KBM-7 (cell line): ENCODE results near the gene BLCAP.

Experiments used
- DNase-seq: peaks from one replicate; pipeline ENCODE4 v3.0.0-alpha.2; 2015
- in situ Hi-C: fragments of 300-500 bp; cut with MboI; formaldehyde crosslinking; loops from 2 replicates; pipeline ENCODE4 v1.14.3; 2020; ENCODE audit warnings: low sequenced_read_pairs, low pct_unique_long_range_greater_than_20kb, mixed read lengths

BLCAP gene

DNA sequence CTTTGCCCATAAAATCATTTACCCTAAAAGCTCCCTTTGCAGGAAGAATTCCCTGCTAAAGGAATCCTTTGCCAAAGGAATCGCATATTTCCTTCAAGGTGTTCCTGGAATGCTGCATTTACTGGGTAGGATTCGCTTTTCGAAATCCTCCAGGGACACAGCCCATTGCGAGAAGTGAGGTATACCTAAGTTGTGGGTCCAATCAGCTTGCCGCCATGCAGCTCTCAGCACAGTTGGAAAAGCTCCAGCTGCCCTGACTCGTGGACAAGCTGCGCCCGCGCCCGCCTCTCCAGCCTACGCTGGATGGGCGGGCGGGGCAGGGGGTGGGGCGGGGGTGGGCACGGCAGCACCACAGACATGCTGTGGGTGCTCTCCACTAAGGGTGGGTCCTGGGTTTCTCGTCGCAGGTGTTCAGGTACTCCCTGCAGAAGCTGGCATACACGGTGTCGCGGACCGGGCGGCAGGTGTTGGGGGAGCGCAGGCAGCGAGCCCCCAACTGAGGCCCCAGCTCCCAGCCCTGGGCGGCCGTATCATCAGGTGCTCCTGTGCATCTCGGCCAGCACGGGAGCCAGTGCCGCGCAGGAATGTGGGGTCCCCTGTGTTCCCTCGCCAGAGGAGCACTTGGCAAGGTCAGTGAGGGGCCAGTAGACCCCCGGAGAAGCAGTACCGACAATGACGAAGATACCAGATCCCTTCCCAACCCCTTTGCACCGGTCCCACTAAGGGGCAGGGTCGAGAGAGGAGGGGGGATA lies 5.2 kb downstream of the BLCAP start:
- no peak for DNase-seq
- in situ Hi-C loops, result loop anchor here (10.0 kb wide), 1 partner anchor 118 kb away; no protein-coding TSS in a partner anchor

DNA sequence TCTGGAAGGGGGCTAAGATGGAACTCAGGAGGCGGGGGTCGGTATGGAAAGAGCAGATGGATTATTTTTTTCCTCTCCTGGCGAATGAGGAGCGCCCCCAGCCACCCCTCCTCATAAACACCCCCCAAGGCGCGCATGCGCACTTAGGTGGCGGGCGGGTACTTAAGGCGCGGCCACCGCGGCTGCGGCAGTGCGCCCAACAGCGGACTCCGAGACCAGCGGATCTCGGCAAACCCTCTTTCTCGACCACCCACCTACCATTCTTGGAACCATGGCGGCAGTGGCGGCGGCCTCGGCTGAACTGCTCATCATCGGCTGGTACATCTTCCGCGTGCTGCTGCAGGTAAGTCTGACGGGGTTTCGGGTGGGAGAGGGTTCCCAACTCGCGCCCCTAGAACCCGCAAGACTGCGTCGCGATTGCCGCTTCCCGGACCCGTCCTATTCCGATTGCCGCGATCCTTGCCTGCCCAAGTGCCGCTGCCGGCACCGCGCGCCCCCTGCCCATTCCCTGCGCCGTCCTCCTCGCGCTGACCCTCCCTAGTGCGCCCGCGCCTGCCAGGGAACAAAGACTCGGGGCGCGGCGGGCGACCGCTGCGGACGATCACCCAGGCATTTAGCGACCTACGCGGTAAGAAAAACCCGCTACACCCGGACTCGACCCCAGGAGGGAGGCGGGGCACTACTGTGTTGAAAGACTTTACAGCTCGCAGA lies 6.5 kb downstream of the BLCAP start, which contains the start of gene NNAT:
TSS of gene NNAT (plus strand) at position 190 of the 711 bp plus-strand sequence. CDS start at position 272, 82 bp downstream.
- in situ Hi-C loops, result loop anchor here (10.0 kb wide), 1 partner anchor 116 kb away; no protein-coding TSS in a partner anchor
- no peak for DNase-seq

DNA sequence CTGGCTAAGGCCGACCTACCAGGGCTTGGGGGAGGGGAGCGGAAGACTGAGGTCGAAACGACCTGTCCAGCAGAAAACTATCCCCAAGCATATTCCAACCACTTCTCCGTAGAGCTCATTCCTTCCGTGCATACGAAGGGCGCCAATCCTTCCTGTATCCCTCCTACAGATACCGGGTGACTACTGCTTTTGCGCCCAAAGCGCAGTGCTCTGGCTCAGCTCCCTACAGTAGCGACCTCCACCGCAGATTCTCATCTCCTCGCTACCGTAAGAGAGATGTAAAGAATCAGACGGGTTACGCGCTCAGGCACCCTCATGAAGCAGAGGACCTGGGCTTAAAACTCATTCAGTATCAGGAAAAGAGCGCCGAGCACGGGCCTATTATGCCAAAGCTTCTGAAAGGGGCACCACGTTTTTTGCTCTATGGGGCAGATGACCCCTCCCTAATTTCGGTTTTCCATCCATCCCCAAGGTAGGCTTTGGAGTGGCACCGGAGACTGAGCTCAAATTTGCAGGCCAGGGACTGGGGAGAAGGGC lies 7.2 kb downstream of the BLCAP start:
- no peak for DNase-seq
- in situ Hi-C loops, result loop anchor here (10.0 kb wide), 1 partner anchor 116 kb away; no protein-coding TSS in a partner anchor

DNA sequence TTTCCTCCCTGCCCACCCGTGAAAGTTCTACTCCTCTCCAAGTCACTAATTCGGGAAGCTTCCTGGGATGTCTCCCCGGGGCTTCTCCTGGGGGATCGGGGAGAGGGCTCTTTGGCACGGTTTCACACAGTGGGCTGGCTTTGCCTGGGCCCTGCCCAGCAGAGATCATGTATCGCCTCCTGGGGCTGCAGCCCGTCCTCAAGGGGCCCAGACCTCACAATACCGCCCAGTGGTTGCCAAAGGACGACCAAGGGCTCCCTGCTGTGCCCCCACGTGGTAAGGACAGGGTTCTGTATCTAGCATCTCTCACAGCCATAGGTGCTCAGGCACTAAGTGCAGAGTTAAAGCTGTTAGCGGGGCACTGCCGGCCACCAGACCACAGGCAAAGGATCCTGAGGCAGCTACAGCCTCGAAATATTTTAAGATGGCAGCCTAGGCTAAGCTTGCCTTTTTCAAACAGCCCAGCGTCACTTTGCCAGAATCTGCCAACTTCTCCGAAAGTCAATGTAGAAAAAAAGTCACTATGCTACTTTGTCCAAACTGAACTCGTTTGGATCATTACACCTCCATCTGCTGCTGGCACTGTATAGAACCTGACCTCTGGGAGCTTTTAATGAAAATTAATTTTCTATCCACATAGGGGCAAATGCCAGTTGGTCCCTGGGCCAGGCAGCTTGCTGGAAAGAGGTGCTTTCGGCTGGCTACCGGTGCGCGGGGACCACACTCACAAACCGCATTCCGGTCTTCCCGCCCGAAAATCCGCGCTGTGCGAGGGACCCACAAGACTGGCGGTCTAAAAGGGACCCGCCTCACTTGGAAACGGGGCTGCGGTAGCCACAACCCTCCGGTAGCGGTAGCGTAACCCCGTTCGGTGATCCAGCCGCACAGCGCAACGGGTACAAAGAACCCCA lies 7.9 kb downstream of the BLCAP start:
- in situ Hi-C loops, result loop anchor here (10.0 kb wide), 1 partner anchor 115 kb away; no protein-coding TSS in a partner anchor
- no peak for DNase-seq

DNA sequence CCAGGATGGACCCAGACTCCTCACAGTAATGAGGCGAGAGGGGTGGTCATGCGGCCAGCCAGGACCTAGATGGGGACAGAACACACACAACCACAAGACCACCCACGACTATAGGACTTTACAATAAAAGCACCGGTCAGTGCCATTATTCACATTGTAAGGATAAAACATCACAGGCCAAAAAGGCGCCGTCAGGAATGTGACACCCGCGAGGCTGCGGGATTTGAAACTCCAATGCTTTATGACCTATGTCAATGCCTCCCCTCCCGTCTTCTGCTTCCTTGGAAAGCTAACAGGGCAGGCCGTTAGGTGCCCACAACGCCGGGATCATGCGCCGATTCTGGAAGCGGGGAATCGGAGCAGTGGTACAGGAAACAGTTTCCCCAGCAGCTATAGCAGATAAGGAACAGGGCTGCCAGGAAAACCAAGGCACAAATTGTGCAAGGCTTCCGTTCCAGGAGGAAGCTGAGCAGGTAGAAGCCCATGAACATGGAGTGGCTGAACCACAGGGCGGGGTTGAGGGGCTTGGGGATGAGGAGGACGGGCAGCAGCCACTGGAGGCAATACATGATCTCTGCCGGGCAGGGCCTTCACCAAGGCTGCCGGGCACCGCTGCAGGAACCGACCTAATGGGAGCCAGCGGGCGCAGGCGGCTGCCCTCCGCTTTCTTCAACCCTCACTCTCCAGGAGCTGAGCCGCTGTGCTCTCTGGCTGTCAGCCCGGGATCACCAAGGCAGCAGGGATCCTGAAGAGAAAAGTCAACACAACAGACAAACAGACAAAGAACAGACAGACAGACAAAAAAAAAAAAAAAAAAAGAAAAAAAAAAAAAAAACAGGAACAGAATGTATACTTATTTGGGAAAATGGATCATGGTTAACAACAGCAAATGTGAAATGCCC lies 8.8 kb downstream of the BLCAP start:
- in situ Hi-C loops, result no loop called here
- DNase-seq, result no peak

DNA sequence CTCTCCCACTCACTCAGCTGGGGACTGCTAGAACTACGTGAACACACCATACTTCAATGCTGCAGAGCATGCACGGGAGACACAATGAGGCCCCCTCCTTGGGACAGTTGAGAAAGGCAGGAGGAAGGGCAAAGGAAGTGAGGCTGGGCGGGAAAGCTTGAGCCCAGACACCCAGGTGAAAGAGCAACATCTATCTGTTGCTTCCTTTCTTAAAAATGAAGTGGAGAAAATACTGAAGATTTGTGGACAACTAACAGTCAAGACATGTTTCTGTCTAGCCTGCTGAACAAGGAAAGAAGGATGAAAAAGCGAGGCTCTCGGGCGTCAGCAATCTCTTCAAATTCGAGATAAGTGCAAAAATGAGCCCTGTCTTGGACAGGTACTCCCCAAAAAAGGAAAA lies 9.6 kb downstream of the BLCAP start:
- in situ Hi-C loops, result no loop called here

DNA sequence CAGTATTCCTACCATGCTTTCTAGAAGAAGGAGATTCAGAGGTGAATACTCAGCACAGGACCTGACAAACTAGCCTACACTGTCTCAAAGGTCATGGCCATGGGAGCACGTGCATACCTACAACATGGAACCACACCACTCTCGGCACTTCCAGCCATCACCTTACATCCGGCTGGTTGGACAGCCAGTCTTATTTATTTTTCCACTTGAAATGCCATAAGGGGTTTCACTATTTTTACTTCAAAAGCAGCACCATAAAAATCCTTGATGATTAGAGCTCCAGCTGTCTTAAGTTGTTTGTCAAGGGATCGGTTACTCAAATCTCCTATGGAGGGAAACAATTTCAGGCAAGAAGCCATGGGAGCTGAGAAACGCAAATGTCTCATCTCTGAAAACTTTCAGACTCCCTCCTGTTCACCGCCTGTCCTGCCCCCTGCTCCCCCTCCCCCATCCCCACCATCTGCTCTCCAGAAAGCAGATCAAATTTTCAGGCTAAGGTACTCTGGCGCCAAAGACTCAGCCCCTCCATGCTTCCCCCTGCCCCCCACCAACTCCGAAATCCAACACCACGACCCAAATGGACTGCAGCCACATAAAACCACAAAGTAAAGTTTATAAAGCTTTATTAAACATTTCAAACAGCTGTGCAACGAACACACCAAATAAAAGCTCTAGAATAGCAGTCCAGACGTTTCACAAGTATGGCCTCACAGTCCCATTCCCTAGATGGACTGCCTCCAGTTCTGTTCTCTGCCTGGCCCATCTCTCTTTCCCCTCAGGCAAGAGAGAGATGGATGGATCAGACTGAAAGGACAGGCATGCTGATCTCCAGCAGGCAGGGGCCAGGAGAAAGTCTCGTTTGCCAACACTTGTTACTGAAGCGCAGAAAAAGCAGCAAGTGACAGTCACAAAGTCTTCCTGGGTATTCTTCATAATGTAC lies 10.6 kb downstream of the BLCAP start:
- DNase-seq, result no peak
- in situ Hi-C loops, result no loop called here

More for the DNA sequence above, 9.6 kb downstream of the BLCAP start:
- DNase-seq, result no peak

DNA sequence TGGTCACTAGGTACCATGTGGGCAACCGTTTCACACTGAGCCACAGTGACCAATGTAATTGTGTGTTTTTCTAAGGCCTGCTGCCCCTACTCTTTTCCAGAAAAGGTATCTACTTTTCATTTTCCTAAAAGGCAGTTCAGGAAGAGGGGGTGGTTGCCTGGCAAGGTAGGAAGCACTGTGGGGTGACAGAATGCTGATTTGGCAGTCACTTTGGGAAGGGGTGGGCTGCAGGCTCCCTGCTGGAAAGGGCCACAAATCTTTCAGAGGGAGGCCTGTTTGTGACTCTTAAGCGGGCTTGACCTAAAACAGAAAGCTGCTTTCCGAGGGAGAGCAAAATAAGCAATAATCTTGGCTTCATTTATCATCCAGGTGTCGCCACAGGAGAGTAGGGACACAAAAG lies 11.8 kb downstream of the BLCAP start:
- DNase-seq, result no peak
- in situ Hi-C loops, result no loop called here

DNA sequence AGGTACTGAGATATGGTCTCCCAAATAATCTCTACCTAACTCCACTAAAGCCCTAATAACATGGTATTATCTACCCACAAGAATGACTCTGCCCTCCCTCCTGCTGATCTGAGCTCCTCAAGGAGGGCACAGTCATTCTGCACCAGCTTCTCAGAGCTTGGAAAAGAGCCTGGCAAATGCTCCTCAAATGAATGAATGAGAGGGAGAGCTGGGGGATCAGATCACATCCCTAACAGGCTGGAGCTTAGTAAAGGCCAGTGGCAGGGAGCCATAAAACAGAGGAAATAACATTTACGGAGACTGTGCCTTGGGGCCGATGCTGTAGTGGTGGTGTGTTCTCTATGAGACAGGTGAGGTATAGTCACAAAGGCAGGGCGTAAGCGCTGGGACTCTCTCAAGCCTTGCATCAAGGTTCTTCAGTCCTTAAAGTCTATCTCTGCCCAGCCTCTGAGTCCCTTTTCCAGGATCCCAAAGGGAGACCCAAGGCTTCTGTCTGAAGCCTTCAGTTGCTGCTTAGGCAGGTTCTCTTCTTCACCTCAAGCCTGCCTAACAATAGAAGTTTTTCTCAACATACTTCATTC lies 13.8 kb downstream of the BLCAP start:
- DNase-seq, result no peak

DNA sequence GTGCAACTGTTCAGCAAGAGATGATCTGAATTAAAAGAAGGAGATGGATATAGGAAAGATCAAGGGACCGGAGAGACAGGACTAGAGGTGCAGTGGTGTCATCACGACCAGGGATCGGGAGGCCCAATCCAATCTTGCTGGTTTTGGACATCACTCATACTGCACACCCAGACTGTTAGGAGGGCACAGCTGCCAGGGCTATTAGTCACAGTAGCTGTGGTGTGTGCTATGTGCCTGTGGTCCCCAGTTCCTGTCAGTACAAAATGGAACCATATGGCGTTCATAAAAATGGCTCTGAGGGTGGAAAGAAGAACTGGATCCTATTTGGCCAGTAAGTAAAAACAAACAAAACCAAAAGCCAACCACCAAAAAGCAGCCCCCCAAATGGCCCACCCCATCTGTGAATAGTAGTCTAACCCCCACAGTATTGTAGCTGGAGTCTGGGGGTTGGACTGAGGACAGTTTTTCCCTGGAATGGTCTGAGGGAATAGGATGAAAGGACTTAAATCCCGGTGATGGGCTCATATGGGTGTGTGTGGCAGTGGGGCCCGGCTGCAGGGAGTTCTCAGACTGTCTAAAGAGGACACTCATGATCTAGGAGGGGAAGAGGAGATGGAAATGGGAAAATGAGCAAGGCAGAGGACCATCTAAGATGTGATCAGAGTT lies 15.9 kb downstream of the BLCAP start:
- in situ Hi-C loops, result no loop called here
- no peak for DNase-seq

More for the DNA sequence above, 13.8 kb downstream of the BLCAP start:
- in situ Hi-C loops, result no loop called here

DNA sequence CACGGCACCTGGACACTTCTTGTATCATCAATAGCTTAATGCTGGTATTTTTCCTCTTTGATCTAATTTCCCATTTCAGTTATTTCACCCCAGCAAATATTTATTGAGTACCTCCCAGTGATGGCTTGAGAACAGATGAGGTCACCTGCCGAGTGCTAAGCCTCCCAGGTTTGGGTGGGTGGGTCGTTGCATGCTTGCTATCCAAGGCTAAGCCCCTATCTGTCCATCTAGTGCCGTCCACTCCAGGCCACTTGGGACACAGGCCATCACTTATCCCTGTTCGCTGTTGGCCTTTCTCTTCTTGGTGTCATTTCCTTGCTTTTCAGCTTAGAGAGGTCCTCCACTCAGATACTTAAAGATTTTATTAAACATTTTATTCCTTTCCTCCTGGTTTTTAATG lies 17.4 kb downstream of the BLCAP start:
- in situ Hi-C loops, result no loop called here
- DNase-seq, result no peak

DNA sequence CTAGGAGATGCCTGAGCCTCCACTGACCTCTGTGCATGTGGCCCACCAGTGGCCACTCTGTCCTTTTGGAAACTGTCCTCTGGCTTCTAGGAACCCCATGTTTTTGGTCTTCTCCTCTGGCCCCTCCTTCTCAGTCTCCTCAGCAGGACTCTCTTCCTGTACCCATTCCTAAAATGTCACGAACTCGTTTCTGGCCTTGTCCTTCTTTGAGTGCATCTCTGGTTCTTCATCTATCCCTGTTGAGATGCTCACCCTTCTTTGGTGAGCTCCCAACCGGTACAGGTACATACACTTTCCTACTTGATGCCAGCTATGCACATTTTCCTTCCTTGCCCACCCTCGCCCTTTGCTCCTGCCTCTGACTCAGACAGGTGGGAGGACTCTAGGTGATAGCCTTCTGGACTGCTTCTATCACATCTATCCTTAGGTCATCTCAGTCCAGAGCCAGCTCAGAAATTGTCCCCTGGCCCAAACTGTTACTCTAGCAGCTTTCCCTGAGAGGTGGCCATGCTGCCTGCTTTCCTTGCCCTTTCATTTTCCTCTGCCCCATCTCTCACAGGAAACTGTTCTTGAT lies 21.4 kb downstream of the BLCAP start:
- no peak for DNase-seq
- in situ Hi-C loops, result no loop called here

DNA sequence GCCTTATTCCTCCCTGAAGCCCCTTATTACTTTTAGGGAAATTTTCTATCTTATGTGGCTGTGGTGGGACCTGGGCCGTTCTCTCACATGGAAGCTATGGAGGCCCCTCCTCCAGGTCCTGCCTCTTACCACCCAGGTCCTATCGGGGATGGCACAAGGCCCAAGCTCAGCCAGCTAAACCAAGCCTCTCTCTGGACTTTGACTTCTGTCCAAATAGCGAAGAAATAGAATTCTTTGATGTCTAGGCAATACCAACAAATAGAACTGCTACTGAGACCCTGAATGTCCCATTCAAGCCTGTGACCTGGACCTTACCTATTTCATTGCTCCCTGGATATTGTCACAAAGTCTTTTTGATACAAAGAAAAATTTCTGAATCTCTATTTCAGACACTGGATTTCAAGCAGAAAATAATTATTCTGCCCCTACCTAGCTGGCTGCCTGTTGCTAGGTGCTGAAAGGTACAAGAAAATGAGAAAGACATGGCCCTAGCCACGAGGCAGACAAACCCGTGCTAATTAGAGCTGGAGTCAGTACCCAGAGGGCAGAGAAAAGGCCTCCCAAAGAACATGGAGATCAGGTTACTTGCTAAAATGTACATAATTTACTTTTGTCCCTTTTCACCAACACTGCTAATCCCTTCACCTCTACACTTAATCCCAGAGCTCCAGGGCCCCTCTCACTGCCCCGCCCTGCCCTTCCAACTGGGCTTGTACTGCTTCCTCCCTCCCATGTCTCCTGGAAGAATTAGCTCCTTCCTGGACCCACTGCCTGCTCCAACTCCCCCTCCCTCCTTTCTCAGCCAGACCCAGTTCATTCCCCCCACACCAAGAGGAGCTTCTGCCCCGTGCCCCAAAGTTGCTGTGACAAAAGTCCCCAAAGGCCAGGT lies 22.2 kb downstream of the BLCAP start:
- DNase-seq, result no peak

DNA sequence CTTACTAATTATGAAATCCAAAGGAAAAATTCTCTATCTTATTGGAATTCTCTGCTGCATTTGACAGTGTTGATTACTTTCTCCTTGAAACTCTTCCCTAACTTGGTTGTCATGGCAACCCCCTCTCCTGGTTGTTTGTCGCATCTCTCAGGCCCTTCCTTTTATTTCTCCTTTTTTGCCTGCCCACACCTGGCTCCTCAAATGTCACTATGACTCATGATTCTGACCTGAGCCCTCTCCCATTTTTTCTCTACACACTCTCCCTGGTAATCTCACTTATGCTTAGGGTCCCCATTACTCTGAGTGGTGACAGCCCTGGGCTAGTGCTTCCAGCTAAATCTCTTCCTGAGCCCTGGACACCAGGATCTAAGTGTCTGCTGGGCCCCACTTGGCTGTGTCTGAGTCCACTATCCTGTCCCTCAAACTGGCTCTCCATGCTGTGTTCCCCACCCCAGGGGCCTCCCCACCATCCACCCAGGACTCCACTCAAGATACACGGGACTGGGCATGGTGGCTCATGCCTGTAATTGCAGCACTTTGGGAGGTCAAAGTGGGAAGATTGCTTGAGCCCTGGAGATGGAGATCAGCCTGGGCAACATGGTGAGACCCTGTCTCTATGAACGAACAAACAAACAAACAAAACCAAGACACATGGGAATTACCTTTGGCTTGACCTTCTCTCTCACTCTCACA lies 23.1 kb downstream of the BLCAP start:
- DNase-seq, result no peak

More for the DNA sequence above, 22.2 kb downstream of the BLCAP start:
- in situ Hi-C loops, result no loop called here

More for the DNA sequence above, 23.1 kb downstream of the BLCAP start:
- in situ Hi-C loops, result no loop called here
